ENCODE data around the gene EBF3.

EBF3 gene

GRCh38 chr10:129971381-129972144 is 7.5 kb upstream of the EBF3 start:
- no peak for DNase-seq

GRCh38 chr10:129970465-129971364 is 6.6 kb upstream of the EBF3 start:
- DNase-seq = no peak

GRCh38 chr10:129969911-129970464 is 5.9 kb upstream of the EBF3 start:
- no peak for DNase-seq

GRCh38 chr10:129969184-129969910 is 5.3 kb upstream of the EBF3 start:
- no peak for DNase-seq

- no peak for DNase-seq
Observed at GRCh38 chr10:129968853-129969183, 4.7 kb upstream of the EBF3 start.

GRCh38 chr10:129968020-129968852 is 4.2 kb upstream of the EBF3 start:
- DNase-seq = no peak

- no peak for DNase-seq
Observed at GRCh38 chr10:129967579-129968019, 3.5 kb upstream of the EBF3 start.

GRCh38 chr10:129966889-129967578 is 3.0 kb upstream of the EBF3 start:
- DNase-seq = no peak

- no peak for DNase-seq
Observed at GRCh38 chr10:129966370-129966888, 2.4 kb upstream of the EBF3 start.

- DNase-seq = no peak
Observed at GRCh38 chr10:129965959-129966358, 1.9 kb upstream of the EBF3 start.

- DNase-seq = no peak
Observed at GRCh38 chr10:129965425-129965808, 1.3 kb upstream of the EBF3 start.

GRCh38 chr10:129964611-129965424 is 744 bp upstream of the EBF3 start:
- no peak for DNase-seq

- no peak for DNase-seq
Observed at GRCh38 chr10:129962872-129963640, 1.0 kb downstream of the EBF3 start.

- no peak for DNase-seq
Observed at GRCh38 chr10:129962031-129962871, 1.8 kb downstream of the EBF3 start.

- no peak for DNase-seq
Observed at GRCh38 chr10:129961157-129961701, 2.8 kb downstream of the EBF3 start.

GRCh38 chr10:129960481-129961156 is 3.5 kb downstream of the EBF3 start:
- DNase-seq = no peak
